ENCODE measurements around the gene DHRS2. TPM values are rescaled to one million over a fixed set of nuclear protein-coding genes. Genes with fewer than 3 reads are reported as not detected.

DHRS2 gene
- total and polyA plus RNA-seq, 5 donors from 2014 or later, result 0.25 TPM; not detected in 4

DNA sequence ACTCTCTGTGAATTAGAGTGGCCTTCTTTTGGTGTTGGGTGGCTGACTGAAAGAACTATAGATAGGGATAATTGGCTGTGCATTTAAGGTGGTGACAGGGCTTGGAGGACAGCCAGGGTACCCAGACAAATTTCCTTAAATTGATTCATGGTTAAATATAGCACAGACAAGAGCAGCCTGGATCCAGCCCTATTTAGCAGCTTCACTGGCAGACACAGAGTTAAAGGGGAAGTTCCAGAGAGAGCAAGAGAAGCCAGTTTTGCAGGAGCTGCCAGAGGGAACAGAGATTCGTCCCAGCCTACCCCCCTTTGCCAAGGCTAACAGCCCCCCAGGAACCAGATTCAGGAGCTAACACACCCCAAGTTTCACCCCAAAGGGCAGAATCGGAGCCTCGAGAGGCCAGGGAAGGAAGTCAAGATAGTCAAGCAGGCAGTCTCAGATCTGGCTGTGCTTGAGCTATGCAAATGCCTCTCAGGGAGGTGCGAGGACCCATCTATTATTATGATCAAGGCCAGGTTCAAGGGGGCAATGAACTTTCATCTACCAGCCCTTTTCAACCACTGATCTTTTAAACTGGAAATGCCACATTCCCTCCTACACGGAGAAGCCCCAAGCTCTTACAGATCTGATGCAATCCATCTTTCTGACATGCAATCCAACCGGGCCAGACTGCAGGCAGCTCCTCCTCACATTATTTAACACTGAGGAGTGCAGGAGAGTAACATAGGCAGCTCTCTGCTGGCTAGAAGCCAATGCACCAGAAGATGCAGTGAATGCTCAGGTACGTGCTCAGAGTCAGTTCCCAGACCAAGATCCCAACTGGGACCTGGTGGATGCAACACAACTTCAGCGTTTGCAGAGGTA is 58.2 kb downstream of the DHRS2 start:
- Mint-ChIP-seq H3K4me1 (no peaks in the 10 kb centered on the region), H3K27me3 (peaks cover 19% of the 10 kb centered on the region), H3K36me3 (no peaks in the 10 kb centered on the region), H3K4me3 (no peak overlapping the region), H3K27ac (no peak overlapping the region), H3K9me3 (peaks cover 0 to 7% (median 0%) of the 10 kb centered on the region in 7 donors)
- no peak overlapping the region for H3K27ac ChIP-seq (ENCODE audit: insufficient read depth, low read length, poor library complexity, severe bottlenecking)
- no peaks in the 10 kb centered on the region for H3K36me3 ChIP-seq (ENCODE audit: control insufficient read depth, insufficient read depth, low read length)
- no peaks in the 10 kb centered on the region for H3K4me1 ChIP-seq (ENCODE audit: control insufficient read depth, insufficient read depth, low read length, poor library complexity, severe bottlenecking)
- no peak for ATAC-seq (ENCODE audit: low read depth in 2 of 2)
- no peak overlapping the region for H3K4me3 ChIP-seq (ENCODE audit: low read depth, low read length)
- H3K27me3 ChIP-seq (ENCODE audit: control insufficient read depth, insufficient read depth, low read length), result peaks cover 28% of the 10 kb centered on the region
- no peaks in the 10 kb centered on the region for H3K9me3 ChIP-seq (ENCODE audit: control insufficient read depth in 2 of 2, low read length in 2 of 2)
- DNase-seq, result no peak

Other genes starting within 250 kb of the DHRS2 start
- gene MYH6, start 228.1 kb upstream of the DHRS2 start, total RNA-seq, result not detected
- not detected for gene MYH6, start 228.1 kb upstream of the DHRS2 start, polyA plus RNA-seq
- gene MYH7, start 200.7 kb upstream of the DHRS2 start, total RNA-seq, result not detected
- not detected for gene MYH7, start 200.7 kb upstream of the DHRS2 start, polyA plus RNA-seq
- 102 TPM for gene NGDN, start 166.7 kb upstream of the DHRS2 start, total RNA-seq
- 10 to 100 TPM; 77.1 to 90.8 (median 84.8) TPM for gene NGDN, start 166.7 kb upstream of the DHRS2 start, polyA plus RNA-seq
- gene ZFHX2, start 84.6 kb upstream of the DHRS2 start, total RNA-seq, result 0.42 TPM
- gene ZFHX2, start 84.6 kb upstream of the DHRS2 start, polyA plus RNA-seq, result not detected
- gene THTPA, start 80.1 kb upstream of the DHRS2 start, total RNA-seq, result 7.6 TPM
- 10 to 100 TPM in 3 of 4 donors, 1 to 10 TPM in 1; 7.5 to 14.6 (median 12.4) TPM for gene THTPA, start 80.1 kb upstream of the DHRS2 start, polyA plus RNA-seq
- gene AP1G2, start 68.6 kb upstream of the DHRS2 start, total RNA-seq, result 329 TPM
- 10 to 100 TPM; 56.1 to 84.9 (median 76.4) TPM for gene AP1G2, start 68.6 kb upstream of the DHRS2 start, polyA plus RNA-seq
- not detected for gene JPH4, start 57.6 kb upstream of the DHRS2 start, total RNA-seq
- under 1 TPM in 1 of 4 donors, not detected in 3; 0.14 TPM for gene JPH4, start 57.6 kb upstream of the DHRS2 start, polyA plus RNA-seq